HepG2 (cell line): ENCODE measurements around the gene KLF15. TPM values are rescaled to one million over a fixed set of nuclear protein-coding genes. Genes with fewer than 3 reads are reported as not detected.

Experiments used
- ATRX ChIP-seq: sonication (generic); formaldehyde crosslinking; IDR thresholded peaks from 2 replicates; pipeline ENCODE4 v1.4.0; 2020; ENCODE audit warnings: missing genetic modification reagents, borderline replicate concordance
- CC2D1A ChIP-seq: sonication (generic); formaldehyde crosslinking; IDR thresholded peaks from 2 replicates; pipeline ENCODE4 v1.8.1; 2023; ENCODE audit warnings: mild to moderate bottlenecking, missing genetic modification reagents
- CCDC6 ChIP-seq: sonication (generic); formaldehyde crosslinking; IDR thresholded peaks from 2 replicates; pipeline ENCODE4 v1.8.1; 2022; ENCODE audit warnings: mild to moderate bottlenecking, missing genetic modification reagents, moderate library complexity
- CERS6 ChIP-seq: sonication (generic); formaldehyde crosslinking; IDR thresholded peaks from 2 replicates; pipeline ENCODE4 v1.5.0; 2020; ENCODE audit warnings: missing genetic modification reagents
- FOXO4 ChIP-seq: sonication (generic); formaldehyde crosslinking; conservative IDR thresholded peaks from 2 replicates; pipeline ENCODE4 v1.8.1; 2023; ENCODE audit warnings: missing genetic modification reagents
- JUNB ChIP-seq: sonication (generic); formaldehyde crosslinking; IDR thresholded peaks from 2 replicates; pipeline ENCODE4 v1.8.0; 2022; ENCODE audit warnings: missing genetic modification reagents, mild to moderate bottlenecking, borderline replicate concordance
- MLX ChIP-seq: IDR thresholded peaks from 2 replicates; pipeline ENCODE4 v1.6.1; 2016
- NCOA5 ChIP-seq: sonication (generic); formaldehyde crosslinking; IDR thresholded peaks from 2 replicates; pipeline ENCODE4 v1.4.0; 2020; ENCODE audit warnings: missing genetic modification reagents
- NFIC ChIP-seq: IDR thresholded peaks from 2 replicates; pipeline ENCODE4 v1.6.1; 2012; ENCODE audit warnings: mild to moderate bottlenecking, low read length, inconsistent platforms
- NR2C2 ChIP-seq: sonication (generic); formaldehyde crosslinking; IDR thresholded peaks from 2 replicates; pipeline ENCODE4 v1.4.0; 2020; ENCODE audit warnings: missing genetic modification reagents, mild to moderate bottlenecking, moderate library complexity, borderline replicate concordance
- PAWR ChIP-seq: sonication (generic); formaldehyde crosslinking; IDR thresholded peaks from 2 replicates; pipeline ENCODE4 v1.4.0; 2020; ENCODE audit warnings: missing genetic modification reagents, mild to moderate bottlenecking, borderline replicate concordance
- RARA ChIP-seq: IDR thresholded peaks from 2 replicates; pipeline ENCODE4 v1.6.1; 2016; ENCODE audit warnings: missing genetic modification reagents, missing compliant biosample characterization
- RBM22 ChIP-seq: fragments of 200-400 bp; formaldehyde crosslinking; optimal IDR thresholded peaks from 2 replicates; pipeline ENCODE3; 2017; ENCODE audit warnings: mild to moderate bottlenecking, low read length, moderate library complexity
- RBM39 ChIP-seq: fragments of 200-400 bp; formaldehyde crosslinking; IDR thresholded peaks from one replicate; pipeline ENCODE4 v1.6.1; 2018; ENCODE audit warnings: antibody characterized with exemption, mild to moderate bottlenecking, low read depth, low read length; ENCODE audit not compliant: poor library complexity, severe bottlenecking
- REST ChIP-seq, 2 experiments: IDR thresholded peaks; 2 replicates each; pipeline ENCODE4 v1.6.1; 2011 to 2012; ENCODE audit warnings: low read length in 2 of 2, borderline replicate concordance in 1 of 2, low read depth in 1 of 2, mild to moderate bottlenecking in 1 of 2, moderate library complexity in 1 of 2
- SAP130 ChIP-seq: IDR thresholded peaks from 2 replicates; pipeline ENCODE4 v1.6.1; 2016; ENCODE audit warnings: low read depth
- SMYD3 ChIP-seq: sonication (generic); formaldehyde crosslinking; IDR thresholded peaks from 2 replicates; pipeline ENCODE4 v1.8.1; 2023; ENCODE audit warnings: mild to moderate bottlenecking, missing genetic modification reagents
- SOX5 ChIP-seq: IDR thresholded peaks from 2 replicates; pipeline ENCODE4 v1.6.1; 2016; ENCODE audit warnings: borderline replicate concordance
- TEAD2 ChIP-seq: sonication (generic); formaldehyde crosslinking; IDR thresholded peaks from 2 replicates; pipeline ENCODE4 v1.9.0; 2021; ENCODE audit warnings: missing genetic modification reagents
- TEAD3 ChIP-seq: optimal IDR thresholded peaks from 2 replicates; pipeline ENCODE3; 2016; ENCODE audit warnings: borderline replicate concordance
- TSC22D2 ChIP-seq: sonication (generic); formaldehyde crosslinking; IDR thresholded peaks from 2 replicates; pipeline ENCODE4 v1.5.1; 2020; ENCODE audit warnings: missing genetic modification reagents, mild to moderate bottlenecking, borderline replicate concordance
- ZMYM2 ChIP-seq: sonication (generic); formaldehyde crosslinking; IDR thresholded peaks from 2 replicates; pipeline ENCODE4 v1.8.0; 2022; ENCODE audit warnings: mild to moderate bottlenecking, missing genetic modification reagents
- ZNF160 ChIP-seq: sonication (generic); formaldehyde crosslinking; IDR thresholded peaks from 2 replicates; pipeline ENCODE4 v1.8.0; 2022; ENCODE audit warnings: mild to moderate bottlenecking, inconsistent platforms, missing genetic modification reagents
- ZNF326 ChIP-seq: sonication (generic); formaldehyde crosslinking; IDR thresholded peaks from 2 replicates; pipeline ENCODE4 v1.4.0; 2020; ENCODE audit warnings: missing genetic modification reagents, borderline replicate concordance
- ZNF780A ChIP-seq: sonication (generic); formaldehyde crosslinking; IDR thresholded peaks from 2 replicates; pipeline ENCODE4 v1.8.0; 2022; ENCODE audit warnings: mild to moderate bottlenecking, missing genetic modification reagents, moderate library complexity
- ZSCAN31 ChIP-seq: sonication (generic); formaldehyde crosslinking; IDR thresholded peaks from 2 replicates; pipeline ENCODE4 v1.5.0; 2020; ENCODE audit warnings: low read depth, mild to moderate bottlenecking, missing genetic modification reagents
- polyA plus RNA-seq, 8 experiments: library from polyadenylated mRNA; depleted of rRNA in 3 of 8; stranded (reverse) in 7 of 8; unstranded in 1 of 8; fragments of >200 nt; fragmentation: Illumina TruSeq in 4 of 8; extraction: Trizol in 4 of 8; gene quantifications; 2 replicates each; pipeline versions ENCODE4 v1.2.1 to v1.2.3, GENCODE V29; 2011 to 2016; ENCODE audit warnings: low read depth in 4 of 8, missing spikeins in 1 of 8, mixed read lengths in 1 of 8; ENCODE audit not compliant: insufficient read depth in 1 of 8
- total RNA-seq, 5 experiments: library from RNA; depleted of rRNA; stranded (reverse); fragments of >200 nt; fragmentation: Illumina TruSeq; extraction: Trizol; gene quantifications; 2 replicates each; pipeline ENCODE4 v1.2.3, GENCODE V29; 2016; ENCODE audit warnings: low read depth in 1 of 5

KLF15 gene
- total and polyA plus RNA-seq, 2 of the 13 experiments (the other 11 are each of a cell fraction or from before 2014, with no cell fraction given), result 7.1 to 7.8 TPM

- no peak for TF ChIP-seq REST (IDR thresholded peaks at IDR 0.05; ENCODE audit: borderline replicate concordance in 1 of 2, low read depth in 1 of 2, low read length in 2 of 2)
- TF ChIP-seq SMYD3, result no peak
- no peak for TF ChIP-seq ZNF780A (CRISPR knock-in tag)
- no peak for TF ChIP-seq NFIC
- no peak for TF ChIP-seq CERS6
- no peak for TF ChIP-seq ZNF326
- TF ChIP-seq ZMYM2 (CRISPR knock-in tag), result no peak
- TF ChIP-seq TSC22D2 (CRISPR knock-in tag), result no peak
- no peak for TF ChIP-seq RBM39
- peak; percentile 67 for TF ChIP-seq SAP130 (CRISPR knock-in tag)
- peak; percentile 43; the same call in 1 of the 2 replicates for TF ChIP-seq RARA (CRISPR knock-in tag)
- TF ChIP-seq ATRX (CRISPR knock-in tag), result no peak
- 0 out of 2 replicates have a peak, but pooled peaks have one; percentile 27 for TF ChIP-seq SOX5 (CRISPR knock-in tag)
- TF ChIP-seq RBM22, result no peak
- no peak for TF ChIP-seq MLX
- TF ChIP-seq CC2D1A (CRISPR knock-in tag), result no peak
- no peak for TF ChIP-seq TEAD2
- 0 out of 2 replicates have a peak, but pooled peaks have one; percentile 17 for TF ChIP-seq NR2C2 (CRISPR knock-in tag)
- no peak for TF ChIP-seq ZNF160 (CRISPR knock-in tag)
- no peak for TF ChIP-seq ZSCAN31 (CRISPR knock-in tag)
- TF ChIP-seq TEAD3 (CRISPR knock-in tag), result peak; percentile 44
- no peak for TF ChIP-seq JUNB (CRISPR knock-in tag)
- TF ChIP-seq PAWR (CRISPR knock-in tag), result no peak
- TF ChIP-seq CCDC6, result no peak
- TF ChIP-seq FOXO4 (CRISPR knock-in tag), result no peak
- TF ChIP-seq NCOA5, result no peak
Measured at GRCh38 chr3:126367316-126367805, 10.2 kb upstream of the KLF15 start (continued).
